Skin of body (tissue), 2 donors: Measurements from ENCODE around the gene ZSCAN9. TPM values are rescaled to one million over a fixed set of nuclear protein-coding genes. Genes with fewer than 3 reads are reported as not detected.

Source experiments
- DNase-seq: peaks from one replicate; lab custom pipeline; 2025; lab: John Stamatoyannopoulos, UW
- total RNA-seq: library from RNA; depleted of rRNA; stranded (reverse); fragments of >200 nt; gene quantifications from one replicate; pipeline ENCODE4 v1.2.3, GENCODE V29; 2014

The ZSCAN9 gene
- total RNA-seq, 1 donor from 2014 or later: 9.9 TPM

DNA sequence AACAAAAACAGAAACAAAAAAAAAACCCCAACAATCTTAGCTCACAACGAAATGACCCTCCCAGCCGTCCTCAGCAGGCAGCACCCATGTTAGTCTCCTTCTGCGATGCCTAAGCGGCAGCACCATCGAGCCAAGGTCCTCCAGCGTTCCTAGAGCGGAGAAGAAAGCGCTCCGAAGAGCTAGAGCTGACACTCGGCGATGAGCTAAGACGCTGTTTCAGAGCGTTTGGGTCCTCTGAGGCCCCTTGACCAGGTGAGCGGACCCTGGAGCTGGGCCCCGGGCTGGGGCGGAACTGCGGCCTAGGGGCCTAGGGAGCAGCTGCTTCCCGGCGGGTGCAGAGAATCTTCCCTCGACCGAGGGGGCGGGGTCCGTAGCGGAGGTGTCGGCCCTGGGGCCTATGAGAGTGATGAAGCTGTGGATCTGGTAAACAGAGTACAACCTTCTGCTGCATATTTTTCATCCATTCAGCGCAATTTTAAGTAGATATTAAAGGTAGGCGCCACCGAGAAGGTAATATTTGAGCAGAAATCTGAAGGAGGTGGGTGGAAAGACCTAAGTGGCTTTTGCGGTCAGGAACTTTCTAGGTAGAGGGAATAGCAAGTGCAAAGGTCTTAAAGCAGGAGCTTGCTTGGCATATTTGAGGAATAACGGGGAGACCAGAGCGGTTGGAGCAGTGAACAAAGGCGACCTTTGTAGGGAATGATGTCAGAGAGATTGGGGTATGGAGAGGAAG, 42.1 kb downstream of the ZSCAN9 start, which contains the start of gene ZSCAN26:
Gene ZSCAN26 (plus strand): TSS at position 182 of the 733 bp plus-strand sequence. CDS start 4,777 bp downstream, outside the sequence.
- DNase-seq: peak; percentile 69

DNA sequence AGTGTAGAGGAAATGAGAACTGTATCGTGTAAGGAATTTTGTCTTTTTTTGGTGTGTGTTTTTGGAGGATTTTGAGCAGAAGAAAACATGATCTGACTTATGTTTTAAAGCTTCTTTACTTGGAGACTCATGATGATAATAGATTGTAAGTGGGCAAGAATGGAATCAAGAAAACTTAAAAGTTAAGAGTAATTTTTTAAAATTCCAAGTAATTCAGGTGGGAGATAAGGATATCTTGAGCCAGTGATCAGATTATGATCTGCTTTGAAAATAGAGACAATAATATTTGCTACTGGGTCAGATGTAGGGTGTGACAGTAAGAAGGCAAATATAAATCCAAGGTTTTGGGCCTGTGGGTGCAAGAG, 42.6 kb downstream of the ZSCAN9 start:
- no peak for DNase-seq

DNA sequence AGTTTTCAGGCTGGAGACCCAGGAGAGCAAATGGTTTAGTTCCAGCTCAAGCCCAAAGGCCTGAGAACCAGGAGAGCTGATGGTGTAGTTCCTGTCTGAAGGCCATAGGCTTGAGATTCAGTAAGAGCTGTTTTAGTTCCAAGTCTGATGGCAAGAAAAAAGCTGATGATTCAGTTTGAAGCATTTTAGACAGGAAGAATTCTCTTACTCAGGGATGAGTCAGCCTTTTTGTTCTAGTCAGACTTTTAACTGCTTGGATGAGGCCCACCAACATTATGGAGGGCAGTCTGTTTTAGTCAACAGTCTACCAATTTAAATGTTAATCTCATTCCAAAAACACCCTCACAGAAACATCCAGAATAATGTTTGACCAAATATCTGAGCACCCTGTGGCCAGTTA, 44.4 kb downstream of the ZSCAN9 start:
- DNase-seq: no peak

DNA sequence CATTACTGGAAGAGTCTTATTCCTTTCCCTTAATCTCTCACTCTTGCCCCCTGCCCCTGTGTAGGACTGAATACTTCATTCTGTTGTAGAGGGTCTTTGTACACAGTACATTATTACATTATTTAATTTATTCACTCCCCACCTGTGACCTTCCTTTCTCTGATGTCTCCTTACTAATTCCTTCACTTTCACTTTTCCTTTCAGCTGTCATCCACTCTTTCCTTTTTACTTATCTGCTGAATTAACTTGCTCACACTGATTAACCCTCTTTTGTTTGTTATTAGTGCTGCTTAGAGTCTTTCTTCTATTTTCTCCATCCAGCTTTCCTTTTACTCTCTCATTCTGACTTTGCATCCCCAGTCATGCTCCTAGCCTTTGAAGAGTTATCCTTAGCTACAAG, 49.8 kb downstream of the ZSCAN9 start:
- DNase-seq: no peak

DNA sequence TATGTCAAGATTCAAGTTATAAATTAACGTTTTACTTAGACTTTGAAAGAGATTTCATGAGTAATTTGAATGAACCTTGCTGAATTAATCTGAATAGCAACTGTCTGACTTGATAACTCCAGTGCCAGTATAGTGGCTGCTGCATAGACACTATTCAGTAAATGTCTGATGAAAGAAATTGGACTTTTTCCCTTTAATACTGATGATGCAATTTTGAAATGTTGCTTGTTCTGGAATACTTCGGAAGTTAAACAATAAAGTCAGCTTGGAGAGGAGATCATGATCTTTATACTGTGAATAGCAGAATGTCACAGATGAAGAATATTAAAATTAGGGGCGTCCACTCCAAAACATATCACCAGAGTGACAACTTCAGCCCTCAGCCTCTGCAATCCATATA, 52.7 kb downstream of the ZSCAN9 start:
- no peak for DNase-seq

DNA sequence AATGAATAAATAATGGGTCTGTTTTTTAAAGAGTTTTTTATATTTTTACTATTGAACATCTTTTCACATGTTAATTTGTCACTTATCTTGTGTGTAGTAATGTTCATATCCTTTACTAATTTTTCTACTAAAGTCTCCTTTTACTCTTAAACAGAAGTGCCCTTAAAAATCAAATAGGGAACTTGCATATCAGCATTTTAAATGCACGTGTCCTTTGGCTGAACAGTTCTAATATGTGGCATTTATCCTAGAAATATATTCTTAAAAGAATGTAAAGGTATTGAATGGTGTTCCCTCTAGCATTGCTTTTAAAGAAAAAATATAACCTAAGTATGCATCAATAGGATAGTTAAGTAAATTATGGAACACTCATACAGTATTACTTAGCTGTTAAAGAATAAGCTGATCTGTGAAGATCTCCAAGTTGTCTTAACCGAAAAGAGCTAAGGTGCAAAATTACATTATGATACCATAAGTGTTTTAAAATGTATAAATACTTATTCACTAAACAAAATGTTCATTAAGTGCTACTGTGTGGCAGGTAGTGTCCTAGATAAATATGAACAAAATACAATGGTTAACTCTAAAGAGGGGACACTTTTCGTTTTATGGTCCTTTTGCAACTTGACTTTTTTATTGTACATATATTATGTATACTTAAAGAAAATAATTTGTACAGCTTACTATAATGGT, 55.7 kb downstream of the ZSCAN9 start:
- no peak for DNase-seq

DNA sequence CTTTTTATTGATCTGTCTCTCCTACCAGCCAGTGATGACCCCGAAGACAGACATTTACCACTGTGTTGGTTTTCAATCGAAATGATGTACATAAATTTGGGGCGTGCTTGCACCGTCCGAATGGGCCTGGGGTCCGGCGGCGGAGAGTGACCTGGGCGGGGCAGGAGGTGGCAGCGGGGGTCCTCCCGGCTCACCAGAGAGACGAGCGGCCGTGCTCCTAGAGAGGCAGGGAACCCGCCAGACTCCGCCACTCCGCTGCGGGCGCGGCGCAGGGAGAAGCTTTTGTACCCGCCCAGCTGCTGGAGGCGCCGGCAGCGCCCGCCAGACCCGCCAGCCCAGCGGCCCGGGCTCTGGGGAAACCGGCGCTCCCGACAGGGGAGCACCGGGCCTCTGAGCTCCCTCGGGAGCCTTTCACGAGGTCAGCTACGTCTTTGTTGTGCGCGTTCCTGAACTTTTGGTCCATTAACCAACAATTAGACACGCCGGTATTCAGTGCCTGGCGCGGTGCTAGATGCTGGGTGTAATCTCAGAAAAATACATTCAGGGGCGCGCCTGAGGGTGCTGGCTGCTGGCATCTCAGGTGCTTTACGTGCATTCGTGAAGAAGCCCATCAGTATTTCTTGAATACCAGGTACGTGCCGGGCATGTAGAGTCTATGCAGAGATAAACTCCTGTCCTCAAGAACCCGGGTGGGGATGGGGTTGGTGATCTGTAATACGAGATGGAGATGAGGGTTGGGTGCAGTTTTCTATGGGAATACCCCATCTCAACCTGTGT, 56.4 kb downstream of the ZSCAN9 start, which contains the start of gene PGBD1:
Gene PGBD1 (plus strand): TSS at position 285 of the 777 bp plus-strand sequence. CDS start 2,242 bp downstream, outside the sequence.
- no peak for DNase-seq

DNA sequence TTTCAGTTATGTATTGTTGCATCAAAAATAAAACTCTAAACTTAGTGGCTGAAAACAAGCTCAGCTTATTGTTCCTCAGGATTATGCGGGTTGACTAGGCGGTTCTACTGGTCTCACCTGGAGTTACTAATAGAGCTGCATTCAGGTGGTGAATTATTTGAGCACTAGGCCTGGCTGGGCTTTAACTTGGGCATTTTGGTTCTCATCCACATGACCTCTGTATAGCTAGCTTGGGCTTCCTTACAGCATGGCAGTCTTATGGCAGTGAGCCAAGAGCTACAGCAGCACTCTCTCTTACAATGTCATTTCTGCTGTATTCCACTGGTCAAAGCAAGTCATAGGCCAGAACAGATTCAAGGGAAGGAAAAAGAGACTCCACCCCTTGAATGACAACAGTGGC, 57.9 kb downstream of the ZSCAN9 start:
- no peak for DNase-seq

Other genes with a start within 250 kb of the ZSCAN9 start
- 1.3 TPM for gene ZNF165, start 144.7 kb upstream of the ZSCAN9 start, total RNA-seq
- gene ZSCAN16, start 100.7 kb upstream of the ZSCAN9 start, total RNA-seq: 2.8 TPM
- 18.1 TPM for gene ZKSCAN8, start 83.4 kb upstream of the ZSCAN9 start, total RNA-seq
- 4.5 TPM for gene ZKSCAN4, start 27.0 kb downstream of the ZSCAN9 start, total RNA-seq
- gene NKAPL, start 34.0 kb downstream of the ZSCAN9 start, total RNA-seq: 0.79 TPM
- 15.3 TPM for gene ZSCAN26, start 41.9 kb downstream of the ZSCAN9 start, total RNA-seq
- 3.0 TPM for gene PGBD1, start 56.3 kb downstream of the ZSCAN9 start, total RNA-seq
- gene ZSCAN31, start 110.9 kb downstream of the ZSCAN9 start, total RNA-seq: 10.1 TPM
- gene ZKSCAN3, start 124.7 kb downstream of the ZSCAN9 start, total RNA-seq: 4.7 TPM
- gene ZSCAN12, start 174.5 kb downstream of the ZSCAN9 start, total RNA-seq: 8.1 TPM
- 5.1 TPM for gene ZSCAN23, start 218.2 kb downstream of the ZSCAN9 start, total RNA-seq